ENCODE data around the gene KRTAP2-4.

- TF ChIP-seq SUZ12 (IDR thresholded peaks at IDR 0.05; ENCODE audit: extremely low read depth, insufficient read depth, insufficient read length): no peak
- TF ChIP-seq ZNF274 (IDR thresholded peaks at IDR 0.05; ENCODE audit: low read depth, low read length): no peak
- TF ChIP-seq YY1 (IDR thresholded peaks at IDR 0.05; ENCODE audit: insufficient read depth, insufficient read length): no peak
Measured at GRCh38 chr17:41052566-41052965, 13.1 kb downstream of the KRTAP2-4 start.

Measured in NT2/D1 (cell line).